GM18951 (cell line): ENCODE results near the gene PPEF2.

Source experiments
- POLR2A ChIP-seq: IDR thresholded peaks from 4 replicates; pipeline ENCODE4 v1.6.1; 2011; ENCODE audit warnings: mild to moderate bottlenecking; ENCODE audit not compliant: insufficient read length, insufficient read depth; ENCODE audit errors: extremely low read depth
- in situ Hi-C: fragments of 300-500 bp; cut with MboI; formaldehyde crosslinking; loops from one replicate; pipeline ENCODE4 v1.12.0; 2022; ENCODE audit warnings: low sequenced_read_pairs, mixed read lengths, inconsistent platforms; ENCODE audit not compliant: unreplicated experiment

Gene PPEF2

DNA sequence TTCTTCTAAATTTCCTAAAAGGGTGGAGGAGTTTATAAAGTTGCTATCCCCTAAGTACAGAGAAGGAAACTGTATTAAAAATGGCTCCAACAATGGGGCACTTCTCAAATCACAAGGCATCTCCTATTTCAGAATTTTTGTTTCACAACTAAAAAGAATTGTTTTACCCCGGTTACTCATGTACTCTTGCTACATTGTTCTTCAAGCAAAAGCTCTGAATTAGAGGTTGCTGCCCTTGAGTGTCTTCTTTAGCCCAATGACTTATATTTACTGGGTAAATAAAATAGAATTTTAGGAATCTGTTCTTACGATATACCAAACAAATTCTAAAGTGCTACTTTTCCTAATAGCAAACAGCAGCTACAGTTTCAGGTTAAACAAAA is 67.5 kb downstream of the PPEF2 start:
- no peak for TF ChIP-seq POLR2A
- in situ Hi-C loops: no loop called here

DNA sequence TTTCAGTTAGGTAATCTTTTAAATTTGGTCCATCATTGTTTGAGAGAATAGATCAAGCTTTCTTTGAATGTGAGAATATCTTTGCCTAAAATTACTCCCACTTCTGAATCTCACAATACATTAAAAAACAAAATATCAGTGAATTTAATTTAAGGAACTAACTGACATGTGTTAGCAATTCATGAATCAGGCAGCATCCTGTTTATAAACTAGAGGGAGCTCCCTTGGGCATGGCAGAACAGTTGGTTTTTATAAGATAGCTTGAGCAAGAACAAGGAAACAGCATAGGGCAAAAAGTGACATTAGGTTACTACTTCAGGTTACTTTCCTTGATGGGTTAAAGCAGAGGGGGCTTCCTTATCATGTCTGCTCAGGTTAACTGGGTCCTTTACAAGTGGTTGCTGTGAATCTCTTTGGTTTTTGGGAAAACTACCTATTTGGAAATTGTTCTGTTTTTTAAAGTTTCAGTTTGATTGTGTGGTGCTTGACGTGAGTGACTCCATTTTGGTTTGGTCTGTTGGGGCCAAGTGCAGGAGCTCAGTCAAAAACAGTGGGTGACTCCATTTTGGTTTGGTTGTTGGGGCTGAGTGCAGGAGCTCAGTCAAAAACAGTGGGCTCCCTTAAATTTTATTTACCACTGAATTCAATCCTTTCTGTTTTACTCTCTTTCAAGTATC is 68.0 kb downstream of the PPEF2 start:
- in situ Hi-C loops: no loop called here
- no peak for TF ChIP-seq POLR2A

DNA sequence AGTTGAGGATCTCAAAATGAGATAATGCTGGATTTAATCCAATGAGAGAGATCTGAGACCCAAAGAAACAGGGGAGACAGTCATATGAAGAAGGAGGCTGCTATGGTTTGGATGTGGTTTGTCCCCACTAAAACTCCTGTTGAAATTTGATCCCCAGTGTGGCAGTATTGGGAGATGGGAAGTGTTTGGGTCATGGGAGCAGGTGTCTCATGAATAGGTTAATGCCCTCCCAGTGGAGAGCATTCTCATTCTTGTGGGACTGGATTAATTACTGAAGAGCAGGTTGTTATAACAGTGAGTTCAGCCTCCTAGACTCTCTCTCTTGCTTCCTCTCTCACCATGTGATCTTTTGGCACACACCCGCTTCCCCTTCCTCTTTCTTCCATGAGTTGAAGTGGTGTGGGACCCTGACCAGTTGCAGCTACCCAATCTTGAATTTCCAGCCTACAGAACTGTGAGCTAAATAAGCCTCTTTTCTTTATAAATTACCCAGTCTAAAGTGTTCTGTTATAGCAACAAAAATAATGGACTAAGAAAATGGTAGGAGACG is 70.3 kb downstream of the PPEF2 start:
- no peak for TF ChIP-seq POLR2A
- in situ Hi-C loops: no loop called here

DNA sequence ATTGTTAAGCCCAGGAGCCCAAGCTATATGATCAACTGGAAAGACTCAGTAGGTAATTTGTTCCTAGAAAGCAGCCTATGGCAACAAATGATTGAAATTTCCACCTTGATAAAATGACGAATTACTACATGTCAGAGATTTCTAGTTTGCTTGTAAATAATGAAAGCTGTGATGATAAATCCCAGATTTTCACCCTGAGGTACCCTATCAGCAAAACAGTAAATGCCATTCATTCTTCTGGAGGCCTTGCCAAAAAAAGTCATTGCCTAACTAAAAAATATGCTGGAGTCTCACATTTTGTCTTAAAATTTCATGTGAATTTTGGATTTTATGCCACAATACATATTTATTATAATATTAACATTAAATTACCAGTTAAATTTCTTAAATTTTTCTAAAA is 71.3 kb downstream of the PPEF2 start:
- no peak for TF ChIP-seq POLR2A
- in situ Hi-C loops: no loop called here

DNA sequence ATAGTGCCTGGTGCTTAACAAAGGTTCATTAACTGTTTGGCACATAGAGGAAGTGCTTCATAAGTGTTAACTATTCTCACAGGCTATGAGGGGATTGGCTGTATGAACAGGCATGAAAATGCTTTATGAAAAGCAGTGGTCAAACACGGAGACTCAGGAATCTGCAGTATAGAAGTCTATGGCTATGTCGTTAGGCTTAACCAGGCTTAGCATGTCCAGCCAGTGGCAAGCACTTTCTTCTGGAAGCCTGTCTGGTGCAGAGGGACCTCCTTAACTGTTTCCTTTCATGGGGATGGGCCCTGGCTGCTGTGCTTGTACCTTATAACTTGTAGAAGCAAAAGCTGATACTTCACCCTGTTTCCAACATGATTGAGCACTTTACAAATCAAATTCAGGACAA is 78.4 kb downstream of the PPEF2 start:
- TF ChIP-seq POLR2A: no peak
- in situ Hi-C loops: no loop called here

DNA sequence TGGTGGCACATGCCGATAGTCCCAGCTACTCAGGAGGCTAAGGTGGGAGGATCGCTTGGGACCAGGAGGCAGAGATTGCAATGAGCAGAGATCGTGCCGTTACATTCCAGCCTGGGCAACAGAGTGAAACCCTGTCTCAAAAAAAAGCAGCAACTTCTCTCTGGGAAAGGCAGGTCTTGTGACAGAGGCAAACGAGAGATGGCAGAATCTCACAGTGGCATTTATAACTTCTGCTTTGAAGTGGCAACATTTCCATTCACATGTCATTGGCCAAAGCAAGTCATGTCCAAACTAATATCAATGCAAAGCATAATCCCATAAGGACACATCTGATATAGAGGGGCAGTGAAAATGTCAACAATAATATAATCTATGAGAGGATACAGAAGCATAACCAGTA is 79.8 kb downstream of the PPEF2 start:
- TF ChIP-seq POLR2A: no peak
- in situ Hi-C loops: no loop called here

DNA sequence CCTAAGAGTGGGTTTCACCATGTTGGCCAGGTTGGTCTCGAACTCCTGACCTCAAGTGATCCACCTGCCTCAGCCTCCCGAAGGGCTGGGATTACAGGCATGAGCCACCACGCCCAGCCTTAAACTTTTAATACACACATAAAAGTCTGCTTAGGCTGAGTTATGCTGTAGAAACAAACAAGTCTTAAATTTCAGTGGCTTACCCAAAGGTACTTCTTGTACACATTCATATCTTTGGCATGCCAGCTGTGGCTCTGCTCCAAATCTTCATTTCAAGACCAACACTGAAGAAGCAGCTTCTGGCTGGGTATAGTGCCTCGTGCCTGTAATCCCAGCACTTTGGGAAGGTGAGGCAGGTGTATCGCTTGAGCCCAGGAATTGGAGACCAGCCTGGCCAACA is 80.3 kb downstream of the PPEF2 start:
- TF ChIP-seq POLR2A: no peak
- in situ Hi-C loops: no loop called here

DNA sequence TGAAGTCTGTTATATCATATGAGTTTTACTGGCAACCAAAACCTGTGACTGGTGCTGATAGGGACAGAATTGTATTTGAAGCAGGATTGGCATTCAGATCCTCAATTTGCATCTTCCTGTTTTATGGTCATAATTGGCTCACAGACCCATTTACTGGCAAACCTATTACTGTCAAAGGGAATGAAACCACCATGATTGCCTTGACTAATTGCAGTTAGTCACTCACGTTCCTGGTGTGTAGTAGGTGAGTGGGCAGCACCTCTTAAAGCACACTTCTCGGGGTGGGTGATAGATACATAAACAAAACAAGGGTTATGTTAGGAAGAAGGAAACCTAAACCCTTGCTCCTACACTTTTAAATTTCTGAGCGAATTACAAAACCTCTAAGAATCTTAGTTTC is 81.0 kb downstream of the PPEF2 start:
- TF ChIP-seq POLR2A: no peak
- in situ Hi-C loops: no loop called here

DNA sequence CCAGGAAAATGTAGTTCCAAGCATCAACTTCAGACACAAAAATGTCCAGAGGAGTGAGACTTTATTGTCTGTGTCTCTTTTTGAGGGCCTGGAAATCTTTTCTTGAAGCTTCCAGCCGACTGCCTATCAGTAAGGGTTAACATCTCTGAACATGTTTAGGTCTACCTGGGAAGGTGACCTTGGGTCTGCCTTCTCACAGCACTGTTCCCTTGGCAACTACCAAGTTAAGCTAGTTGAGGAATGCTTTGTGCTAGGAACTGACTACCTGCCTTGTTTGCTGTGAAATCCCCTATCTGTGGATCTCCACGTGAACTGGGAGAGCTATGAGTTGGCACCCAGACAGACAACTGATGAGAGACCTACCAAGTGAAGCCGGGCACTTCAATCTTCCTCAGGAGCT is 81.6 kb downstream of the PPEF2 start:
- in situ Hi-C loops: no loop called here
- TF ChIP-seq POLR2A: no peak

DNA sequence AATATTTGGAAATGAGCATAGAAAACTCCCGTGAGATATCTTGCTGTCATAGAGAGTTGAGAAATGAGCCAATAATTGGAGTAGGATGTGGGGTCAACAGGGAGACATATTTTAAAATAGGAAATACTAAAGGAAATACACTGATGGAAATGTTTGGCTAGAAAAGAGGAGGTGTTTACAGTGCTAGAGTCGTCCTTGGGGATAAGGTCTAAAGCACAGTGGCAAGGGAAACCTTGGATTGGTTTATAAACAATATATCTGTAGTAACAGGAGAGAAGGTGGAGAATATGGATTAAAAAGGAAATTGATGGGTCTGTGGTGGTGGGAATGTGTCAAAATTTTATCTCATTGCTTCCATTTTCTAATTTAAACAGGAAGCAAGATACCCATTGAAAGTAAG is 82.1 kb downstream of the PPEF2 start:
- no peak for TF ChIP-seq POLR2A
- in situ Hi-C loops: no loop called here

DNA sequence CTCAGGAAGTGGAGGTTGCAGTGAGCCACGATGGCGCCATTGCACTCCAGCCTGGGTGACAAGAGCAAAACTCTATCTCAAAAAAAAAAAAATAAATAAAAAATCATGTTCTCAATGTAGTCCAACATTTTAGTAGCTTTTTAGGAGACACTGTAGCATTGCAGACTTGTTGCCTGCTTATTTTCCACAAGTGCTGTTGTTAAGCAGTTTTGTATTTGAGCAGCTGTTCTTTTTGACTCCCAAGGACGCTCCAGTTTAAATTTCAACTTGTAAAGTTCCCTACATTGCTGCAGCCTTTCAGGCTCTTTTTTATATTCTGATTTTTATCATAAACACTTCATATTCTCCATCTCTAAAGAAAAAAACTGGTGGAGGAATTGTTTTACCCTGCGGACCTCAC is 83.1 kb downstream of the PPEF2 start:
- TF ChIP-seq POLR2A: no peak
- in situ Hi-C loops: no loop called here

DNA sequence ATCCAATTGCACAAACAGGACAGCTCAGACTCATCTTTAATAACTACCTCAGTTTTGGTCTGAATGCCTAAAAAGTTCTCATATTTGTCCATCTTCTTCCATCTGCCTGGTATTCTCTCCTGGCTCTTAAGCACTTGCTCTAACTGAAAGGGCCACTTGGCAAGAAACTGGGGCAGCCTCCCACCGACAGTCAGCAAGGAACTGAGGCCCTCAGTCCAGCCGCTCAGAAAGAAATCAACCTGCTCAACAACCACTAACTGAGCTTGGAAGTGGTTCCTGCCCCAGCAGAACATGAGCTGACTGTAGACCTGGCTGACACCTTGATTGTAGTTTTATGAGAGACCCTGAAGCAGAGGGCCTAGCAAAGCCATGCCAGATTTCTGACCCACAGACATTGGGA is 84.4 kb downstream of the PPEF2 start:
- in situ Hi-C loops: no loop called here

More for the DNA sequence above, 84.4 kb downstream of the PPEF2 start:
- TF ChIP-seq POLR2A: no peak
